Measurements from ENCODE around the gene APLF. TPM values are rescaled to one million over a fixed set of nuclear protein-coding genes. Genes with fewer than 3 reads are reported as not detected.

Gene APLF
- total RNA-seq, 2 experiments from 2014 or later = 2.9 to 3.5 TPM

GRCh38 chr2:68556381-68556780 lies 89.0 kb downstream of the APLF start:
- Mint-ChIP-seq H3K4me3 (no peak overlapping the region), H3K4me1 (ENCODE audit: low read depth) (peaks cover 2% of the 10 kb centered on the region), H3K9me3 (no peaks in the 10 kb centered on the region), H3K36me3 (ENCODE audit: low read depth) (no peaks in the 10 kb centered on the region), H3K27me3 (no peaks in the 10 kb centered on the region), H3K27ac (no peak overlapping the region)
- TF ChIP-seq CTCF (IDR thresholded peaks at IDR 0.05) = no peak
- ChIA-PET CTCF (no interaction called here), POLR2A (no interaction called here)
- ATAC-seq (no peak), DNase-seq (no peak)
- intact Hi-C loops (cut with micrococcal nuclease) = no loop called here

DNA sequence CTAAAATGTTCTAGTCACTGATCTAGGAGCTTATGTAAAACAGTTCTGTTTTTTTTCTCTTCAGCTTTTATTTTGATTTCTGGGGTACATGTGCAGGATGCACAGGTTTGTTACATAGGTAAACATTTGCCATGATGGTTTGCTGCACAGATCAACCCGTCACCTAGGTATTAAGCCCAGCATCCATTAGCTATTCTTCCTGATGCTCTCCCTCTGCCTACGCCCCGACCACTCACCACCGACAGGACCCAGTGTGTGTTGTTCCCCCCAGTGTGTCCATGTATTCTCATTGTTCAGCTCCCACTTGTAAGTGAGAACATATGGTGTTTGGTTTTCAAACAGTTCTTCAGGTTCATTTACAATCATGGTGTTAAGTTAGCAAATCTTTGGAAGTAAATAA lies 91.2 kb downstream of the APLF start:
- Mint-ChIP-seq H3K4me3 (no peak overlapping the region), H3K9me3 (no peaks in the 10 kb centered on the region), H3K27me3 (no peaks in the 10 kb centered on the region), H3K27ac (no peak overlapping the region), H3K4me1 (ENCODE audit: low read depth) (peaks cover 2% of the 10 kb centered on the region), H3K36me3 (ENCODE audit: low read depth) (no peaks in the 10 kb centered on the region)
- ATAC-seq (no peak), DNase-seq (no peak)
- no peak for TF ChIP-seq CTCF (IDR thresholded peaks at IDR 0.05)
- intact Hi-C loops (cut with micrococcal nuclease) = no loop called here
- CTCF ChIA-PET = interaction anchor here (1.2 kb wide), 1 partner anchor 151 kb away, joined by 3 read pairs; no protein-coding TSS in a partner anchor
- POLR2A ChIA-PET = no interaction called here

- no peak for TF ChIP-seq CTCF (IDR thresholded peaks at IDR 0.05)
- no peak for DNase-seq
- no peak for ATAC-seq
- H3K27ac Mint-ChIP-seq = no peak overlapping the region
- CTCF ChIA-PET = interaction anchor here (1.1 to 1.8 kb wide), 2 partner anchors 35 to 649 kb away, joined by 3 to 5 read pairs; no protein-coding TSS in a partner anchor
- H3K4me3 Mint-ChIP-seq = no peak overlapping the region
- no peaks in the 10 kb centered on the region for H3K36me3 Mint-ChIP-seq (ENCODE audit: low read depth)
- H3K27me3 Mint-ChIP-seq = no peaks in the 10 kb centered on the region
- H3K9me3 Mint-ChIP-seq = no peaks in the 10 kb centered on the region
- H3K4me1 Mint-ChIP-seq (ENCODE audit: low read depth) = peaks cover 2% of the 10 kb centered on the region
- POLR2A ChIA-PET = interaction anchor here (0.7 kb wide), 1 partner anchor 100 kb away, joined by 3 read pairs; no protein-coding TSS in a partner anchor
- intact Hi-C loops (cut with micrococcal nuclease) = no loop called here
These were observed 92.3 kb downstream of the APLF start for GRCh38 chr2:68559692-68560091.

DNA sequence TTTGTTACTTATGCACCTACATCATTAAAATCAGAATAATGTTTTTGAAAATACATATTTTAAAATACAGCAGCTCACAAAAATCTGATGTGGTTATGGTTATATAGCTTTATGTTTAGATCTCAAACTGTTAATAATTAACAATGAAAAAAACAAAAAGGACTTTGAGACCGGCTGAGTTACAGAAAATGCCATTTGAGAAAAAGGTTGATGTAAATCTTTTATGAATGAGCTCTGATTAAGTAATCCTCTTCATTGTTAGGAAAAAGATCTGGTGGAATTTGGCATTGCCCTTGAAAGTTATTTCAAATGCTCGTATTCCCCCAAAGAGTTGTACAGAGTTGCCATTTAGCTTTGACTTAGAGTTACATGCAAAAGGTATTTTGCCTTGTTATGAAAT lies 93.2 kb downstream of the APLF start:
- Mint-ChIP-seq H3K9me3 (no peaks in the 10 kb centered on the region), H3K27ac (no peak overlapping the region), H3K27me3 (no peaks in the 10 kb centered on the region), H3K36me3 (ENCODE audit: low read depth) (no peaks in the 10 kb centered on the region), H3K4me1 (ENCODE audit: low read depth) (peaks cover 2% of the 10 kb centered on the region), H3K4me3 (no peak overlapping the region)
- CTCF ChIA-PET = interaction anchor here (1.8 kb wide), 1 partner anchor 35 kb away, joined by 5 read pairs; no protein-coding TSS in a partner anchor
- intact Hi-C loops (cut with micrococcal nuclease) = no loop called here
- POLR2A ChIA-PET = no interaction called here
- ATAC-seq = no peak
- DNase-seq = no peak
- no peak for TF ChIP-seq CTCF (IDR thresholded peaks at IDR 0.05)

- Mint-ChIP-seq H3K27ac (no peak overlapping the region), H3K27me3 (no peaks in the 10 kb centered on the region), H3K4me1 (ENCODE audit: low read depth) (peaks cover 2% of the 10 kb centered on the region), H3K36me3 (ENCODE audit: low read depth) (no peaks in the 10 kb centered on the region), H3K4me3 (no peak overlapping the region), H3K9me3 (no peaks in the 10 kb centered on the region)
- ChIA-PET POLR2A (no interaction called here), CTCF (no interaction called here)
- DNase-seq (no peak), ATAC-seq (no peak)
- TF ChIP-seq CTCF (IDR thresholded peaks at IDR 0.05) = no peak
- intact Hi-C loops (cut with micrococcal nuclease) = no loop called here
These were observed 94.0 kb downstream of the APLF start for GRCh38 chr2:68561372-68561771.
